MM.1S (cell line): ENCODE results near the gene CHMP4A.

Experiments used
- DNase-seq: peaks from one replicate; pipeline ENCODE4 v3.0.0-alpha.2; 2015
- H2AFZ ChIP-seq: fragments of 300-600 bp; sonication (generic); 2 replicates; pipeline ENCODE4 v1.6.0; 2016; ENCODE audit warnings: antibody characterized with exemption, low read length
- H3F3A ChIP-seq: fragments of 300-600 bp; sonication (generic); 2 replicates; pipeline ENCODE4 v1.6.1; 2016; ENCODE audit warnings: mild to moderate bottlenecking, antibody characterized with exemption, low read length, moderate library complexity, mixed read lengths; ENCODE audit not compliant: insufficient read depth
- H3K27ac ChIP-seq: fragments of 300-600 bp; sonication (generic); 2 replicates; pipeline ENCODE4 v1.5.1; 2016; ENCODE audit warnings: mild to moderate bottlenecking, low read length
- H3K27me3 ChIP-seq: fragments of 300-600 bp; sonication (generic); replicated peaks from 2 replicates; pipeline ENCODE4 v1.6.0; 2016; ENCODE audit warnings: low read length; ENCODE audit not compliant: insufficient read depth
- H3K36me3 ChIP-seq: fragments of 300-600 bp; sonication (generic); replicated peaks from 2 replicates; pipeline ENCODE4 v1.6.1; 2016; ENCODE audit warnings: mild to moderate bottlenecking, low read length, mixed read lengths; ENCODE audit not compliant: insufficient read depth
- H3K4me1 ChIP-seq: fragments of 300-600 bp; sonication (generic); 2 replicates; pipeline ENCODE4 v1.6.1; 2016; ENCODE audit warnings: low read length, mixed read lengths
- H3K4me2 ChIP-seq: fragments of 300-600 bp; sonication (generic); 2 replicates; pipeline ENCODE4 v1.6.0; 2016; ENCODE audit warnings: low read depth, low read length
- H3K4me3 ChIP-seq: fragments of 300-600 bp; sonication (generic); 2 replicates; pipeline ENCODE4 v1.5.1; 2016; ENCODE audit warnings: low read length, mixed read lengths
- H3K79me2 ChIP-seq: fragments of 300-600 bp; sonication (generic); 2 replicates; pipeline ENCODE4 v1.6.1; 2016; ENCODE audit warnings: mixed run types, low read length, mixed read lengths
- H3K9ac ChIP-seq: fragments of 300-600 bp; sonication (generic); 2 replicates; pipeline ENCODE4 v1.6.1; 2016; ENCODE audit warnings: low read length, mixed read lengths
- H3K9me2 ChIP-seq: fragments of 300-600 bp; sonication (generic); replicated peaks from 2 replicates; pipeline ENCODE4 v1.6.1; 2016; ENCODE audit warnings: mild to moderate bottlenecking, low read length, mixed read lengths; ENCODE audit not compliant: insufficient read depth
- H3K9me3 ChIP-seq: fragments of 300-600 bp; sonication (generic); replicated peaks from 2 replicates; pipeline ENCODE4 v1.6.1; 2016; ENCODE audit warnings: mild to moderate bottlenecking, low read length, mixed read lengths; ENCODE audit not compliant: insufficient read depth
- H4K20me1 ChIP-seq: fragments of 300-600 bp; sonication (generic); 2 replicates; pipeline ENCODE4 v1.6.1; 2016; ENCODE audit warnings: mild to moderate bottlenecking, low read length, moderate library complexity, mixed read lengths; ENCODE audit not compliant: insufficient read depth
- CTCF ChIP-seq: fragments of 300-600 bp; sonication (generic); IDR thresholded peaks from 2 replicates; pipeline ENCODE4 v1.5.1; 2016; ENCODE audit warnings: antibody characterized with exemption, low read length, mixed read lengths
- EZH2 ChIP-seq: fragments of 300-600 bp; sonication (generic); optimal IDR thresholded peaks from 2 replicates; pipeline ENCODE3; 2017; ENCODE audit warnings: low read depth, mild to moderate bottlenecking, antibody characterized with exemption, low read length, mixed read lengths
- EZH2phosphoT487 ChIP-seq: fragments of 300-600 bp; sonication (generic); IDR thresholded peaks from 2 replicates; pipeline ENCODE4 v1.6.1; 2018; ENCODE audit warnings: antibody characterized with exemption, low read length

Gene CHMP4A

GRCh38 chr14:24211311-24211710 is 2.0 kb downstream of the CHMP4A start:
- TF ChIP-seq CTCF (no peak), EZH2phosphoT487 (no peak), EZH2 (no peak)
- no peaks in the 10 kb centered on the region for H4K20me1 ChIP-seq
- no peak for DNase-seq
- H3K4me2 ChIP-seq: no peak overlapping the region
- H3K36me3 ChIP-seq: no peaks in the 10 kb centered on the region
- no peak overlapping the region for H2AFZ ChIP-seq
- H3K9me2 ChIP-seq: no peaks in the 10 kb centered on the region
- no peak overlapping the region for H3K4me3 ChIP-seq
- peaks cover 6% of the 10 kb centered on the region for H3K79me2 ChIP-seq
- peaks cover 21% of the 10 kb centered on the region for H3F3A ChIP-seq
- no peaks in the 10 kb centered on the region for H3K9me3 ChIP-seq
- H3K27ac ChIP-seq: no peak overlapping the region
- H3K4me1 ChIP-seq: peaks cover 15% of the 10 kb centered on the region
- no peaks in the 10 kb centered on the region for H3K27me3 ChIP-seq
- H3K9ac ChIP-seq: no peak overlapping the region

- TF ChIP-seq EZH2: no peak
- no peak for TF ChIP-seq CTCF
- TF ChIP-seq EZH2phosphoT487: no peak
- no peak overlapping the region for H3K4me2 ChIP-seq
- no peaks in the 10 kb centered on the region for H3K9me2 ChIP-seq
- H3K9ac ChIP-seq: no peak overlapping the region
- H3F3A ChIP-seq: no peaks in the 10 kb centered on the region
- H3K27me3 ChIP-seq: no peaks in the 10 kb centered on the region
- no peak for DNase-seq
- peaks cover 6% of the 10 kb centered on the region for H3K79me2 ChIP-seq
- no peak overlapping the region for H2AFZ ChIP-seq
- H4K20me1 ChIP-seq: no peaks in the 10 kb centered on the region
- no peaks in the 10 kb centered on the region for H3K4me1 ChIP-seq
- H3K27ac ChIP-seq: no peak overlapping the region
- H3K36me3 ChIP-seq: no peaks in the 10 kb centered on the region
- H3K4me3 ChIP-seq: no peak overlapping the region
- H3K9me3 ChIP-seq: no peaks in the 10 kb centered on the region
Observed at GRCh38 chr14:24207625-24208024, 5.7 kb downstream of the CHMP4A start.

- Histone ChIP-seq H3K9me2 (no peaks in the 10 kb centered on the region), H3F3A (no peaks in the 10 kb centered on the region), H3K4me3 (no peak overlapping the region), H3K9me3 (no peaks in the 10 kb centered on the region), H3K9ac (no peak overlapping the region), H3K79me2 (peaks cover 6% of the 10 kb centered on the region), H3K27me3 (no peaks in the 10 kb centered on the region), H3K4me2 (no peak overlapping the region), H3K27ac (no peak overlapping the region), H4K20me1 (no peaks in the 10 kb centered on the region), H2AFZ (no peak overlapping the region), H3K36me3 (no peaks in the 10 kb centered on the region), H3K4me1 (no peaks in the 10 kb centered on the region)
- no peak for TF ChIP-seq EZH2
- TF ChIP-seq CTCF: no peak
- no peak for TF ChIP-seq EZH2phosphoT487
- no peak for DNase-seq
Observed at GRCh38 chr14:24207104-24207551, 6.2 kb downstream of the CHMP4A start.
